HUES64 (cell line): ENCODE data around the gene IPO13.

Experiments used
- H3K27ac ChIP-seq: 2 replicates; pipeline ENCODE4 v1.7.0; 2013; ENCODE audit warnings: low read depth, low read length, inconsistent platforms
- H3K27me3 ChIP-seq: 2 replicates; pipeline ENCODE4 v1.6.1; 2013; ENCODE audit warnings: mild to moderate bottlenecking, low read length; ENCODE audit not compliant: insufficient read depth
- H3K36me3 ChIP-seq: 2 replicates; pipeline ENCODE4 v1.6.1; 2013; ENCODE audit warnings: mild to moderate bottlenecking, low read length; ENCODE audit not compliant: insufficient read depth
- H3K4me1 ChIP-seq: 2 replicates; pipeline ENCODE4 v1.6.1; 2013; ENCODE audit warnings: mild to moderate bottlenecking, low read length, moderate library complexity; ENCODE audit not compliant: insufficient read depth
- H3K4me3 ChIP-seq: 2 replicates; pipeline ENCODE4 v1.5.1; 2013; ENCODE audit warnings: mild to moderate bottlenecking, low read length, moderate library complexity
- H3K9ac ChIP-seq: 2 replicates; pipeline ENCODE4 v1.6.1; 2013; ENCODE audit warnings: mild to moderate bottlenecking, low read depth, low read length
- H3K9me3 ChIP-seq: 2 replicates; pipeline ENCODE4 v1.6.1; 2013; ENCODE audit warnings: low read depth, low read length; ENCODE audit not compliant: insufficient read depth
- WGBS: fragments of 150-250, 120-280 bp; methylation state at CpG from one replicate; pipeline ENCODE4 v1.1.7; 2013; ENCODE audit warnings: missing lambda C conversion rate; 5-methylcytosine and 5-hydroxymethylcytosine counted together

IPO13 gene

DNA sequence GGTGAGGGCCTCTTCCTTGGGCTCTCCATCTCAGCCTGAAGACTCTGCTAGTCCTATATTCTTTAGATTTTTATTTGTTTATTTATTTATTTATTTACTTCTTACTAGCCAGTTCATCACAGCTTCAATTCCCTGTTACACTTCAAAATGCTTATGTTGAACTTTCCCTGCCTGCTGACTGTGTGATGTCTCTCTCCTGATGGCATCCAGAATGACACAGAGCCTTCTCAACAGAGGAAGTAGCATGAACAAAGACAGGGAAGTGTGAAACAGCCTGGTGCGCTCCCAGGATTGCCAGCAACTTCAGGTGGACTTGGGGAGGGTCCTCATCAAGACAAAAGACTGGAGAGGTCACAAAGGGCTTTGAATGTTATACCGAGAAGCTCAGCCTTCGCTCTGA, 4.3 kb upstream of the IPO13 start:
- H3K27me3 ChIP-seq: no peaks in the 10 kb centered on the region
- H3K36me3 ChIP-seq: peaks cover 1% of the 10 kb centered on the region; the same call in 1 of the 2 replicates
- H3K9me3 ChIP-seq: no peaks in the 10 kb centered on the region
- H3K9ac ChIP-seq: no peak overlapping the region
- H3K4me3 ChIP-seq: no peak overlapping the region
- 85% methylated on average over 3 of the region's 3 CpGs for WGBS
- peaks cover 11% of the 10 kb centered on the region for H3K4me1 ChIP-seq
- no peak overlapping the region for H3K27ac ChIP-seq

DNA sequence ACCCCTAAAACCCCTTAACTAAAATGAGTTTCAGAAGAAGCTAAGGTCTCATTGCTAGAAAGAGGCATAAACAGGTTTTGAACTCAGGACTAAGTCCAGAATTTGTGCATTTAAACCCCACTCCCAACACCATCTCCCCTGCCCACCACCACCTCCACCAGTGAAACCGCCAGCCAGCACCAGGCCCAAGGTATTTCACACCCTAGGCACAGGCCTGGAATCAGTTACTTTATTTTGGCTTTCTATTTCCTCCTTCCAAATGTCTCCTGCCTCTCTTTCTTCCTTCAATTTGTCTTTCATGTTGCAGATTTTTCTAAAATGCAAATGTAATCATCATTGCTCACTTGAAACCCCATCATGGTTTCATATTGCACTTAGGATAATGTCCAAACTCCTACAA, 1.9 kb upstream of the IPO13 start:
- Histone ChIP-seq H3K4me1 (peaks cover 12% of the 10 kb centered on the region; the same call in 1 of the 2 replicates), H3K27ac (no peak overlapping the region), H3K27me3 (no peaks in the 10 kb centered on the region), H3K9ac (no peak overlapping the region), H3K36me3 (peaks cover 5% of the 10 kb centered on the region; the same call in 1 of the 2 replicates), H3K9me3 (no peaks in the 10 kb centered on the region), H3K4me3 (no peak overlapping the region)
- 96% methylated on average over 1 of the region's 1 CpG for WGBS

DNA sequence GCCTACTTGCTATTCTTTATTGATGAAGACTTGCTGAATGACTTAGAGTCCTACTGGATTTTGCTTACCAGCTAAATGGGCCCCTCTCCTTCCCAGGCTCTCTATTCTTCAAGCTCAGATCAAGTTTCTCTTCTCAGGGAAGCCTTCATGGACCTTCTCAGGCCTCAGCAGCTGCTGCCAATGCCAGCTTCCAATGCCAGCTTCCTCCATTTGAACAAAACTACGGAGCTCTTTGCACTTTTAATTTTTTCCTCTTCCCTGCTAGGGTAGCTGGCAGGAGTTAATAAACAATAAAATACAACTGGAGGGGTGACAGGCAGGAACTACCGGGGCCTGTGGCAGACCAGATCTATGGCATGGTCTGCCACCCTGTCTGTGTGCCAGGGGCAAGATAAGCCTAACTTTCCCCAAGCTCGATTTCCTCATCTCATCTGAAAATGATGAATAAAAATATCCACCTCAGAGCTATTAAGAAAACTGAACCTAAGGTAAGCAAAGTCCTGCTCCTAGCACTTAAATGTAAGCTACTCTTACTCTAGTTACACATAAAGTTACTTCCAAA, 995 bp upstream of the IPO13 start:
- Histone ChIP-seq H3K9me3 (no peaks in the 10 kb centered on the region), H3K36me3 (peaks cover 12% of the 10 kb centered on the region), H3K9ac (peak overlapping the region; percentile 48; the same call in 1 of the 2 replicates), H3K27me3 (no peaks in the 10 kb centered on the region), H3K4me3 (peak overlapping the region; percentile 95), H3K27ac (peak overlapping the region; percentile 97; the same call in 1 of the 2 replicates), H3K4me1 (peaks cover 12% of the 10 kb centered on the region; the same call in 1 of the 2 replicates)
- 79% methylated on average over 3 of the region's 3 CpGs for WGBS

DNA sequence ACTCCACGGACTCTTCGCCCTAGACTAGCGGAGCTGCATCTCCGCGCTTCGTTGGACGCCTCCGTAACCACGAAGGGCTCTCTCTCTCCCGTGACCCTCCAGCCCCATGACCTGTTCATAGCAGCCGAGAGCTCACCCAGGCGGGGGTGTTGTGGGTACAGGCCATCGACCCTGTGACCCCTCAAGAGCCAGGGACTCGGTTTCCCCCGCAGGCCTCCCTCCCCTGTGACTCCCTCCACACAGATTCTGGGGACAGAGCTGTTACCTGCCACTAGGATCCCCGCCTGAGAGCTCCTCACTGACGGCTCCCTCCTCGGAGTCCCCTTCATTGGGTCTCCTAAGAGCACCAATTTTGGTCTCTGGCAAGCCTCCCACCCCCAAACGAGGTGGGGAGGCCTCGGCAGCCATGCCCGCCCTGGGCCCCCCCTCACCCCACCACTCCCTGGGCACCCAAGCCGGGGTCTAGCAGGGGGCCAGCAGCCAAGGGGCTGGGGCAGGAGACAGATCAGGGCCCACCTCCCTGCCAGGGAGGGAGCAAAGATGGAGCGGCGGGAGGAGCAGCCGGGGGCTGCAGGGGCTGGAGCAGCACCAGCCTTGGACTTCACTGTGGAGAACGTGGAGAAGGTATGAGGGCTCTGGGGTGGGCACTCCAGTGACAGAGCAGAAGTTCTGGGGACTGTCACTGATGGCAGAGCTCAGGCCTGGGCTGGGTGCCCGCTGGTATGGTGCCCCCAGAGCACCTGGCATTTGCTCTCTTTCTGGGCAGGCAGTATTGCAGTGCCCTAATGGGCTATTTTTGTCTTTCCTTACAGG, 517 bp downstream of the IPO13 start:
- WGBS: 9% methylated on average over 27 of the region's 27 CpGs
- H3K4me1 ChIP-seq: peaks cover 12% of the 10 kb centered on the region; the same call in 1 of the 2 replicates

DNA sequence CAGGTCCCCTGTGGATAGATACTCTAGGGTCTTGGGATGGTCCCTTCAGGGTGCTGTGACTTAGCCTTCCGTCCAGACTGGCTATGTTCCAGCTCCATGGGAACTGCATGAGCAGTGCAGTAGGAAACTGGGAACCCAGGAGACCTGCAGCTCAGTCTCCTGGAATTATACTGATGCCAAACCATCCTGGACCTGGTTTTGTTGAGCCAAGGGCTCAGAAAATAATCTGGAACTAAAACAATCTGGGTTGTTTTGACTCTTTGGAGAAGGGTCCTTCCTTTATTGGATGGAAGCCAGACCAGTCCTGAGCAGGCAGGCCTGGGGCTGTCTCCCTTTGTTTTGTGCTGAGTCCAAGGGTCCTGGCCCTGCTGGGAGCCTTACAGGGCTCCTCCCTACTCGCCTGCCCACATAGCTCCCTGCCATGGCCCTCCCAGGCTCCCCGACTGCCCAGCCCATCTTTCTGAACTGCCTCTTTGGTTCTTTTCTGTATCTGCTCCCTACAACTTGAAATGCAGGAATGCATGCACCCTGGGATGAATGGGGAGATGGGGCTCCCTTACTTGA, 1.2 kb downstream of the IPO13 start:
- H3K27ac ChIP-seq: no peak overlapping the region

More for the DNA sequence above, 517 bp downstream of the IPO13 start:
- H3K9ac ChIP-seq: peak overlapping the region; percentile 97
- peaks cover 12% of the 10 kb centered on the region for H3K36me3 ChIP-seq
- no peaks in the 10 kb centered on the region for H3K9me3 ChIP-seq
- H3K27ac ChIP-seq: peak overlapping the region; percentile 97
- H3K4me3 ChIP-seq: peak overlapping the region; percentile 95
- H3K27me3 ChIP-seq: no peaks in the 10 kb centered on the region

DNA sequence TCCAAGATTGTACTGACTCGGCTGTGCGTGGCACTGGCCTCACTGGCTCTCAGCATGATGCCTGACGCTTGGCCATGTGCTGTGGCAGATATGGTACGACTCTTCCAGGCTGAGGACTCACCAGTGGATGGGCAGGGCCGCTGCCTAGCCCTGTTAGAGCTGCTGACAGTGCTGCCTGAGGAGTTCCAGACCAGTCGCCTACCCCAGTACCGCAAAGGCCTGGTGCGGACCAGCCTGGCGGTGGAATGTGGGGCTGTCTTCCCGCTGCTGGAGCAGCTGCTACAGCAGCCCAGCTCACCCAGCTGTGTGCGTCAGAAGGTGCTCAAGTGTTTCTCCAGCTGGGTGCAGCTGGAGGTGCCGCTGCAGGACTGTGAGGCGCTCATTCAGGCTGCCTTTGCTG, 2.9 kb downstream of the IPO13 start:
- Histone ChIP-seq H3K9me3 (no peaks in the 10 kb centered on the region), H3K4me3 (no peak overlapping the region), H3K9ac (no peak overlapping the region), H3K27me3 (no peaks in the 10 kb centered on the region), H3K4me1 (peaks cover 15% of the 10 kb centered on the region; the same call in 1 of the 2 replicates), H3K36me3 (peaks cover 12% of the 10 kb centered on the region), H3K27ac (no peak overlapping the region)
- WGBS: 87% methylated on average over 13 of the region's 13 CpGs

More for the DNA sequence above, 1.2 kb downstream of the IPO13 start:
- Histone ChIP-seq H3K9ac (no peak overlapping the region), H3K4me3 (peak overlapping the region; percentile 95), H3K36me3 (peaks cover 12% of the 10 kb centered on the region), H3K4me1 (peaks cover 15% of the 10 kb centered on the region; the same call in 1 of the 2 replicates), H3K27me3 (no peaks in the 10 kb centered on the region), H3K9me3 (no peaks in the 10 kb centered on the region)
- 83% methylated on average over 3 of the region's 3 CpGs for WGBS

DNA sequence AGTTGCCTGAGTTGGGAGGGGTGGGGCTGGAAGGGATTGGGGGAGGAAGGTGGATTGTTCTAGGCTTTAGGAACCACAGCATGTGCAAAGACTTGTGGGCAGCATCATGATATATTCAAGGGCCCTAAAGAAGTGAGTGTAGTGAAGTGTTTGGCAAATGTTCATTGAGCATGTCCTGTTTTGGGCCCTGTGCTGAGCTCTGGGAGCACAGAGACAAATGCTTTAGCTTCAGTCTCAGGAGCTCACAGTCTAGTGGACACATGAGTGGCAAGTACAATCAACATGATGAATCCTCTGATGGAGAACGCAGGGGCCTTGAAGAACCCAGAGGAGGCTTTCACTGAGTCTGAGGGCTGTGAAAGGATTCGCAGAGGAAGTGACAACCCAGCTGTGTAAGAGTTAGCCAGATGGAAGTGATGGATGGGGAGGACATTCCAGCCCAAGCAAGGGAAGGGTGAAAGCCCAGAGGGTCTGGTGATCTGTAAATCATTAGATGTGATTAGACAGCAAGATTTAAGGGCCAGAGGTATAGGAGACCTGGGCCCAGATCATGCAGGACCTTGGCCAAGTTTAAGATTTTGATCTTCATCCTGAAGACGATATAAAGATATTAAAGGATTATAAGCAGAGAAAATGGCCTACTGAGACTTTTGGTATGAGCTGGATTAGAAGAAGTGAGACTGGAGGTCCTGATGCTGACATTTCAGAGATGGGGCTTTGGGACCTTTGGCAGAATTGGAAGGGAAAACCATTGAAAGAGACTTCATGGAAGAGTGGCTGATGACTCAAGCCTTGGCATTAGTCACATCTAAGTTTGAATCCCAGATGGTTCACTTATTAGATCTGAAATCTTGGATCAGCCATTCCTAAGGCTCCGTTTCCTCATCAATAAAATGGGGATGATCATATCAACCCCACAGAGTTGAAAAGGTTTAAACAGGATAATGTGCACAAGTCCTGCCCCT, 4.6 kb downstream of the IPO13 start:
- H3K4me3 ChIP-seq: no peak overlapping the region
- H3K9ac ChIP-seq: no peak overlapping the region
- no peak overlapping the region for H3K27ac ChIP-seq
- H3K4me1 ChIP-seq: peaks cover 11% of the 10 kb centered on the region; the same call in 1 of the 2 replicates
- no peaks in the 10 kb centered on the region for H3K9me3 ChIP-seq
- 94% methylated on average over 4 of the region's 4 CpGs for WGBS
- no peaks in the 10 kb centered on the region for H3K27me3 ChIP-seq
- peaks cover 12% of the 10 kb centered on the region for H3K36me3 ChIP-seq

DNA sequence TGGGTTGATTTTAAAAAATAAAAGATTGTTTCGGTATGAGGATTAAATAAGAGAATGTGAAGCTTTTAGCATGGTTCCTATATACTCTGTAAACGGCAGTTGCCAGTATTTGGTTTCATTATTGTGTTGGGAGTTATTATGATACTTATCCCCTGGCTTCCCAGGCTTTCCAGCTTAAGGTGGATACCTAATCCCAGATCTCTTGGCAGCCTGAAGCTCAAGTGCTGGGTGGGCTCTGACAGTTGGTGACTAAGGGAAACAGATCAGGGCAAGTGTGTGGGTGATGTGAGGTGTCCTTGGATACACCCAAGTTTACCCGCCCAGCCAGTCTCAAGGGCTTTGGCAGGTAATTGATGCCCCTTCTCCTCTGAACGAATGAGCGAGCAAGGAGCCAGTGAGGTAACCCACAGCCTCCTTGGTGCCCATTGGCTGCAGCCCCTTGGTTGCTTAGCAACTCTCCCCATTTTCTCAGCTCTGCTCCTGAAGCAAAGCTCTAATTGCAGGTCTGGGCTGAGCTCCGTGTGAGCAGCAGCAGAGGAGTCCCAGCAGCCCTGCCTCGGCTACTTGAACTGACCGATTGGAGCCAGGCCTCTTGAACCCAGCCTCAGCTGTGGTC, 6.1 kb downstream of the IPO13 start:
- Histone ChIP-seq H3K4me3 (no peak overlapping the region; the same call in 1 of the 2 replicates), H3K4me1 (peaks cover 7% of the 10 kb centered on the region; the same call in 1 of the 2 replicates), H3K9ac (no peak overlapping the region), H3K36me3 (peaks cover 24% of the 10 kb centered on the region), H3K27me3 (no peaks in the 10 kb centered on the region), H3K27ac (no peak overlapping the region), H3K9me3 (no peaks in the 10 kb centered on the region)
- 77% methylated on average over 8 of the region's 8 CpGs for WGBS

DNA sequence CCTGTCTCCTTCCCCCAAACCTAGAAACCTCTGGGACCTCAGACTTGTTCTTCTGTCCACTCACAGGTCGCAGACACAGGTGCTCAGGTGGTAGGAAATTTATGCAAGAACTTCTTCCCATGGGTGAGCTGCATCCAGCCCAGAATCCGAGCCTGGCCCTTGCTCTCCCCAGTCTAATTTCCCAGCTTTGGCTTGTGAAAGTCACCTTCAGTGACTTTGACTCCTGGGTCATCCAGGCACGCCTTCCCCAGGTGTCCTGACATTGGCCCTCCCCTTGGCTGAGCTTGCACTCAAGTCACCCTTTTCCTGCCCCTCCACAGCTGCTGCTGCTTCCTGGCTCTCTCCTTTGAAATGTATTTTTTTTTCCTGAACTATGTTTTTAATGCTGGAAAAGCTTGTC, 6.6 kb downstream of the IPO13 start:
- H3K4me3 ChIP-seq: no peak overlapping the region; the same call in 1 of the 2 replicates
- no peaks in the 10 kb centered on the region for H3K27me3 ChIP-seq
- 86% methylated on average over 3 of the region's 3 CpGs for WGBS
- H3K9me3 ChIP-seq: no peaks in the 10 kb centered on the region
- H3K27ac ChIP-seq: no peak overlapping the region
- H3K4me1 ChIP-seq: peaks cover 4% of the 10 kb centered on the region; the same call in 1 of the 2 replicates
- peaks cover 29% of the 10 kb centered on the region for H3K36me3 ChIP-seq
- no peak overlapping the region for H3K9ac ChIP-seq

DNA sequence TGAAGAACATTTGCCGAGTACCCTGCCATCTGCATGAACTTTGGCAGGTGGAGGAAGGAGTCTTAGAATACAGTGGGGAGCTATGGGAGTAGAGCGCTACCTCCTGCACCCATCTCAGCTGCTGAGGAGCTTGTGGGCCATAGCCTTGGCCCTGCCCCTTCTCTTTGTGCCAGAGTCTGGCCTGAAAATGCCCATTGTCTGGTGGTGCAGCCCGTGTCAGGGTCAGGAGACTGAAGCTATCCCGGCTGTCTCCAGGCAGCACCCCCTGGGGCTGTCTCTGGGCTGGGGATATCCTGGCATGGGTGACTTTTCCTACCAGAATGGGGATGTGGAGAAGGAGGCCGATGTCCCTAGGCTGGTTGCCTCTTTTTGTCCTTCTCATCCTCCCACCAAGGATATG, 7.3 kb downstream of the IPO13 start:
- 92% methylated on average over 5 of the region's 5 CpGs for WGBS

More for the DNA sequence above, 7.3 kb downstream of the IPO13 start:
- Histone ChIP-seq H3K9me3 (no peaks in the 10 kb centered on the region), H3K27me3 (no peaks in the 10 kb centered on the region), H3K27ac (no peak overlapping the region), H3K9ac (no peak overlapping the region), H3K4me3 (no peak overlapping the region), H3K36me3 (peaks cover 29% of the 10 kb centered on the region), H3K4me1 (peaks cover 4% of the 10 kb centered on the region; the same call in 1 of the 2 replicates)
